ENCODE measurements around the gene SORCS3. TPM values are rescaled to one million over a fixed set of nuclear protein-coding genes. Genes with fewer than 3 reads are reported as not detected.

SORCS3 gene
- total RNA-seq, 1 donor from 2014 or later: not detected

DNA sequence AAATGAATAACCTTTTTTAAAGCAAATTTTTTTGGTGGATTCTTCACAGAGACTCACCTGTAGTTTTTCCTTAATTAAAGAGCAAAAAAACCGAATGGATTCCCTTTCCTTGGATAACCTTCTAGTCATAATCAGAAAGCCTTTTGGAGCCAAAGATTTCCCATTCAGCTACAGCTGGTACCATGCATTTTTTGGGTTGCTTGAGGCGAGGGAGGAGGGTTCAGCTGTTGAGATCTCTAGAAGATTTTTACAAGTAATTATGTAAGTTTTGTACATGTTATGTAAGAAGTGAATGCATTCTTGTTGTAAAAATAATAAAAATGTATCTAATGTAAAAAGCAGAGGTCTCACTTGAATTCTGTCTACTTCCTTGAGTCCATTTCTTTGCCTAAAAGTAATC lies 463.2 kb downstream of the SORCS3 start:
- no peaks in the 10 kb centered on the region for H3K4me1 Mint-ChIP-seq (ENCODE audit: low read depth)
- no peaks in the 10 kb centered on the region for H3K27me3 Mint-ChIP-seq (ENCODE audit: low read depth)
- no peaks in the 10 kb centered on the region for H3K9me3 Mint-ChIP-seq
- intact Hi-C loops (cut with micrococcal nuclease): no loop called here
- H3K27ac Mint-ChIP-seq: no peak overlapping the region
- no peak overlapping the region for H3K4me3 Mint-ChIP-seq (ENCODE audit: low read depth)
- H3K36me3 Mint-ChIP-seq (ENCODE audit: low read depth): no peaks in the 10 kb centered on the region
- DNase-seq (ENCODE audit: low spot score): no peak

DNA sequence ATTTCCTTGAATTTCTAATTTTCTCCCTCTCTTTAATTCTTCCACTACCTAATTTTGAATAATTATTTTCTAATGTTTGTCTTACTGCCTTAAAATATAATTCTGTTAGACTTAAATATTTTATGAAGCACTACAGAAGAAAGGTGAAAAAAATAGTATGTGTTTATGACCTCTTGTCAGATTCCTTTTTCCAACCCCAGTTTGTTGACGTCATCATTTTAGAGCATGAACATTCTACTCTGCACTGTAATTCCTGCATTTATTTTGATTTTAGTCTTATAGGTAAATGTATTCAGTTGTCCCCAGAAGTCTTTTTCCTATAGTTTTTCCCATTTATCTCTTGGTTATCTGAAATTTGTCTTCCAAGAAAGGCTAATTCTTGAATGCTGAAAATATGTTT lies 468.1 kb downstream of the SORCS3 start:
- Mint-ChIP-seq H3K36me3 (ENCODE audit: low read depth) (no peaks in the 10 kb centered on the region), H3K27ac (no peak overlapping the region), H3K27me3 (ENCODE audit: low read depth) (no peaks in the 10 kb centered on the region), H3K4me3 (ENCODE audit: low read depth) (no peak overlapping the region), H3K4me1 (ENCODE audit: low read depth) (no peaks in the 10 kb centered on the region), H3K9me3 (no peaks in the 10 kb centered on the region)
- no peak for DNase-seq (ENCODE audit: low spot score)
- intact Hi-C loops (cut with micrococcal nuclease): no loop called here

DNA sequence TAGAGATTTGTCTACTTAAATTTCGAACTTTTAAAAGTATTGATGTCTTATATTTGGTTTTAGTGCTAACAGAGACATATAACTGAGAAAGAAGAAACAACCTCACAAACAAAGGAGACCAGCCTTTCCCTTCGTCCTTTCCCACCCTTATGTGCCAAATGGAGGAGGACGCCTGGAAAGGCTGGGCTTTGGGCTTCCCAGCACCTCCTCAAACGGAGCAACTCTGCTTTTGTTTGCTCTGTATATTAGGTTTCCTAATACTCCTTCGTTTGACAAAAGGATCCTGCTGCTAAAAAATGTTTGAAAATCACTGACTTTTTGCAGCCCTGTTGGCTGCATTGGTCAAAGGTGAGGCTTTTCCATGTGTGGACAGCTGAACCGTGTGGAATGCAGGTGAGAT lies 471.8 kb downstream of the SORCS3 start:
- DNase-seq (ENCODE audit: low spot score): no peak
- H3K9me3 Mint-ChIP-seq: peaks cover 3% of the 10 kb centered on the region
- H3K36me3 Mint-ChIP-seq (ENCODE audit: low read depth): no peaks in the 10 kb centered on the region
- no peaks in the 10 kb centered on the region for H3K27me3 Mint-ChIP-seq (ENCODE audit: low read depth)
- H3K4me3 Mint-ChIP-seq (ENCODE audit: low read depth): no peak overlapping the region
- intact Hi-C loops (cut with micrococcal nuclease): no loop called here
- H3K27ac Mint-ChIP-seq: no peak overlapping the region
- H3K4me1 Mint-ChIP-seq (ENCODE audit: low read depth): no peaks in the 10 kb centered on the region

DNA sequence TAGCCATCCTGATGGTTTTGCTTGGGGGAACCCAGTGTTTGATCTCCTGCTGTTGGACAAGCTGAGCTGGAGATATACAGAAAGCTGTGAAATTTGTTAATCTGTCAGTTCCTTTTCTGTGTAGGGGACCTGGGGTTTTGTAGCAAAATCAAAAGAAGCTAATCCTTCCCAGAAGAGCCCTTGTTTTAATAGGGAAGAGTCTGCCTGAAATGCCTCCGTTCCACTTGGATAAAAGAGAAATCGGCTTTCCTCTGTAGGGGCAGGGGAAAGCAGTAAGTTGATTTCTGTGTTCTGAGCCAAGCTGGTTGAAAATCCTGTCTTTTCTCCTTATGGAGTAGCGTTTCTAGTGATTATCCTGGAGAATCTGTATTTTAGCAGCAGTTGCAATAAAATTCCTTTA lies 472.6 kb downstream of the SORCS3 start:
- intact Hi-C loops (cut with micrococcal nuclease): no loop called here
- Mint-ChIP-seq H3K4me1 (ENCODE audit: low read depth) (no peaks in the 10 kb centered on the region), H3K36me3 (ENCODE audit: low read depth) (no peaks in the 10 kb centered on the region), H3K4me3 (ENCODE audit: low read depth) (no peak overlapping the region), H3K9me3 (peaks cover 4% of the 10 kb centered on the region), H3K27ac (no peak overlapping the region), H3K27me3 (ENCODE audit: low read depth) (no peaks in the 10 kb centered on the region)
- DNase-seq (ENCODE audit: low spot score): no peak

DNA sequence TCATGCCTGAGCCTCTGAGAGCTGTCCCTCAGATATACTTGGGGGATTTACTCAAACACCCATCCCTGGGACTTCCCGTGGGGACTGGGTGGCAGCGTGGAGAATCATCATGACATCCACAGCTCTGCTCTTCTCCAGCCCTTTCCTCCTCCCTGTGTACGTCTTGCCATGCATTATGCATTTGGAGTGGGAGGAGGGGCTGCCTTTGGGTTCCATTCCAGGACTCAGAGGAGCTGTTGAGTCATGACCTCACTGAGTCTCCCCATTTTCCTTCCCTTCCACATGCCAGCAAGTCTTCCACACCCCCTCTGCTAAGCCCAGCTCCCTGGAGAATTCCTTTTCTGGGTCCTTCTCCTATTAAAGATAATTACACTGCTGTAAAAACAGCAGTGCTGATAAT lies 480.7 kb downstream of the SORCS3 start:
- no peak overlapping the region for H3K4me3 Mint-ChIP-seq (ENCODE audit: low read depth)
- H3K4me1 Mint-ChIP-seq (ENCODE audit: low read depth): no peaks in the 10 kb centered on the region
- H3K9me3 Mint-ChIP-seq: peaks cover 4% of the 10 kb centered on the region
- no peaks in the 10 kb centered on the region for H3K27me3 Mint-ChIP-seq (ENCODE audit: low read depth)
- no peak for DNase-seq (ENCODE audit: low spot score)
- no peaks in the 10 kb centered on the region for H3K36me3 Mint-ChIP-seq (ENCODE audit: low read depth)
- intact Hi-C loops (cut with micrococcal nuclease): no loop called here
- no peak overlapping the region for H3K27ac Mint-ChIP-seq

DNA sequence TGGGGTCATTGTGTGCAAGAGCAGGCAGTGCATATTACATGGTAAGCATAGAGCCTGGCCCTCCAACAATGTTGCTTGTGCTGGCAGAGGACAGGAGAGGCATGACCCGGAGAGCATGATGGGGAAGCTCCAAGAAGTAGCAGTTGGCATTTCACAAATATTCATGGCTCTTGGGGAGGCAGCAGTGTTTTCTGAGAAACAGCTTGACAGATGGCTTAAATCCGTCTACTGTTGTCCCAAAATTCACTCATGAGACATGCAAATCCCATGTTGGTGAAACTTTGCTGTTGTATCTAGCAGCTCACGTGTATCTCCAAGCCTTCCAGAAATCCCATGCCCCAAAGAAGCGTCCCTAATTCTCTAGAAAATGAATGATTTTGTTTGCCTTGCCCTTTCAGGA lies 487.0 kb downstream of the SORCS3 start:
- intact Hi-C loops (cut with micrococcal nuclease): no loop called here
- Mint-ChIP-seq H3K36me3 (ENCODE audit: low read depth) (no peaks in the 10 kb centered on the region), H3K4me3 (ENCODE audit: low read depth) (no peak overlapping the region), H3K27ac (no peak overlapping the region), H3K9me3 (no peaks in the 10 kb centered on the region), H3K4me1 (ENCODE audit: low read depth) (no peaks in the 10 kb centered on the region), H3K27me3 (ENCODE audit: low read depth) (no peaks in the 10 kb centered on the region)
- DNase-seq (ENCODE audit: low spot score): no peak

DNA sequence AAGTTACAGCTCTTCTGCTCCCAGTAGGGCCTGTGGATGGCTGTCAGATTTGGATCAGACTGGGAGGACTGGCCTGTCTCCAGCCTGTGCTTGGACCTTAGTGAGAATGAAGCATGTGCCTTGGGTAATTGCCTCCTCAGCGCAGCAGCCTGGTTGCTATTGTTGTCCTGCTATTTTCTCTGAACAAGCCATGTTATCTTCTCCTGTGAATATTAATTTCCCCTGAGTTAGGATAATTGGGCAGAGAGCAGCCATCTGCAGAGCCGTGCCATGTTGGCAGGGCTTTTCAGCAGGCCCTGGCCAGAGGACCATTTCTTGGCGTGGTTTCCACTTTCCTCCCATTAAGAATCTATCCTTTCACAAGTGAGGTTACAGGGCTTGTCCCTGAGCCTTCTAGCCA lies 497.3 kb downstream of the SORCS3 start:
- intact Hi-C loops (cut with micrococcal nuclease): no loop called here
- no peaks in the 10 kb centered on the region for H3K9me3 Mint-ChIP-seq
- DNase-seq (ENCODE audit: low spot score): no peak
- no peaks in the 10 kb centered on the region for H3K4me1 Mint-ChIP-seq (ENCODE audit: low read depth)
- H3K4me3 Mint-ChIP-seq (ENCODE audit: low read depth): no peak overlapping the region
- no peaks in the 10 kb centered on the region for H3K36me3 Mint-ChIP-seq (ENCODE audit: low read depth)
- no peaks in the 10 kb centered on the region for H3K27me3 Mint-ChIP-seq (ENCODE audit: low read depth)
- H3K27ac Mint-ChIP-seq: no peak overlapping the region

DNA sequence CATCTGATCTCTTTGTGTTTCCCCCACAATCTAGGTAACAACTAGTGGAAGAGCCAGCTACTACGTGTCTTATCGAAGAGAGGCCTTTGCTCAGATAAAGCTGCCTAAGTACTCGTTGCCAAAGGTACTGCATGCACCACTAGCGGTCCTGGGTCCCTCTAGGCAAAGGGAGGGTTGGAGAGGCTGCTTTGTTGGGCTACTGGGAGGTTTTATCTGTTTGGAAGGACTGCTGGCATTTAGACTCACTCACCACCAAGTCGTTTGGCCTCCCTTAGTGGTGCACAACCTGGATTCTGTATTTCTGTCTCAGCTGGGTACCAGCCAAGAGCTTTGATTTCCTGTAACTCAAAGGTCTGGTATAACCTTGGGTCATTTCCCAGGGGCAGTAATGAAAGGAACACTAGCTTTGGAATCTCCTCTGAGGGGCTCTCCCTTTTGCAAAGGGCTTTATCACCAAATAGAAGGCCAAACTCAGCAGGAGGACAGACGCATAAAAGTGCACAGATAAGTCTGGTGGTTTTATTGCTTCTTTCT lies 498.3 kb downstream of the SORCS3 start:
- no peak overlapping the region for H3K4me3 Mint-ChIP-seq (ENCODE audit: low read depth)
- no peak for DNase-seq (ENCODE audit: low spot score)
- H3K9me3 Mint-ChIP-seq: no peaks in the 10 kb centered on the region
- H3K27ac Mint-ChIP-seq: no peak overlapping the region
- no peaks in the 10 kb centered on the region for H3K4me1 Mint-ChIP-seq (ENCODE audit: low read depth)
- intact Hi-C loops (cut with micrococcal nuclease): no loop called here
- no peaks in the 10 kb centered on the region for H3K27me3 Mint-ChIP-seq (ENCODE audit: low read depth)
- no peaks in the 10 kb centered on the region for H3K36me3 Mint-ChIP-seq (ENCODE audit: low read depth)

DNA sequence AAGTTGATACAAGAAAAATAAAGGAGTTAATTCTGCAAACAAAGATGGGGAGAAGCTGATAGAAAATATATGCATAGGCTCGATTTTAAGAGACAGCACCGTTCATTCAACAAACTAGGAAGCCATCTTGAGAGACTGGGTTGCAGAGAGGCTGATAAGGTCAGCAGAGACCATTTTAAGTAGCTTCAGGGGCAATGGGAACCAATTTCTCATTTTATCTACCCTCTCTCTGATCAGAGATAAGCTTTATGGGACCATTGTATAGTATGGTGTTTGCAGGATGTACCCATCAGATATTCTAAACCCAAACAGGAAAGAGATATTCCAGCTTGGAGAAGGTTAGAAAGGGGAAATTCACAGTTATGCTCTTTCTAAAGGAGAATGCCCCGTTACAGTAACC lies 499.5 kb downstream of the SORCS3 start:
- H3K27ac Mint-ChIP-seq: no peak overlapping the region

DNA sequence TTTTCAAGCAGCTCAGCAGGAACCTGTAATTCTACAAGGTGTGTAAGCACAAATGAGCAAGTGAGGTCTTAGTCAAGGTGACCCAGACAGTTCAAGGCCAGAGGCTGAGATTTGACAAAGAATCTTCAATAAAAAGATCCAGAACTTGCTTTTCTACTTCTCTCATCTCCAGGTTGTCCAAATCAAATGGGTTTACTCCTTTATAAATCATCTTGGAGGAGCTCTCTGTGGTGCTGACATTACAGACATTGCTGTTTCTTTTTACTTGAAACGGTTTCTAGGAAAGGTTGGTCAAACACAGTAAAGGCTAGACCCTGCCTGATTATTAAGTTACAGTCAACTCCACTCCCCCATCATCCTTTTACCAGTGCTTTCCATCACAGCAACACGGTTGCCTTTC lies 504.6 kb downstream of the SORCS3 start:
- Mint-ChIP-seq H3K27me3 (ENCODE audit: low read depth) (no peaks in the 10 kb centered on the region), H3K27ac (no peak overlapping the region), H3K9me3 (no peaks in the 10 kb centered on the region), H3K36me3 (ENCODE audit: low read depth) (no peaks in the 10 kb centered on the region), H3K4me3 (ENCODE audit: low read depth) (no peak overlapping the region), H3K4me1 (ENCODE audit: low read depth) (no peaks in the 10 kb centered on the region)
- no peak for DNase-seq (ENCODE audit: low spot score)
- intact Hi-C loops (cut with micrococcal nuclease): no loop called here

More for the DNA sequence above, 499.5 kb downstream of the SORCS3 start:
- H3K4me3 Mint-ChIP-seq (ENCODE audit: low read depth): no peak overlapping the region
- H3K27me3 Mint-ChIP-seq (ENCODE audit: low read depth): no peaks in the 10 kb centered on the region
- no peak for DNase-seq (ENCODE audit: low spot score)
- H3K4me1 Mint-ChIP-seq (ENCODE audit: low read depth): no peaks in the 10 kb centered on the region
- H3K36me3 Mint-ChIP-seq (ENCODE audit: low read depth): no peaks in the 10 kb centered on the region
- no peaks in the 10 kb centered on the region for H3K9me3 Mint-ChIP-seq
- intact Hi-C loops (cut with micrococcal nuclease): no loop called here

DNA sequence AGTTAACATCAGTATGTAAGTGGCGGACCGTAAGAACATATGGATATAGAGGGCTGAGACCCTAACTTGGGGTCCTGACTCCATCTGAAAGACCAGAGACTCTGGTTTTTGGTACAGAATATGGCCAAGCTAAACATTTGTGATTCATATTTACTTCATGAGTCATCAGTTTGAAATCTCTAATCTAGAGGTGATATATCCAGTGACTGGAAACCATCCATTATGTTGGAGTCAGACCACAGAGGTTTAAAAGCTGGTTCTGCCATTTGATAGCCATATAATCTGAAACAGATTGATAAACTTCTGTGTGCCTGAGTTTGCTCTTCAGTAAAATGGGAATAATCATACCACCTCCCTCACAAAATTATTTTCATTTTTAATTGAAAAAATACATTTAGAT lies 505.3 kb downstream of the SORCS3 start:
- intact Hi-C loops (cut with micrococcal nuclease): no loop called here
- Mint-ChIP-seq H3K27ac (no peak overlapping the region), H3K36me3 (ENCODE audit: low read depth) (no peaks in the 10 kb centered on the region), H3K4me3 (ENCODE audit: low read depth) (no peak overlapping the region), H3K27me3 (ENCODE audit: low read depth) (no peaks in the 10 kb centered on the region), H3K4me1 (ENCODE audit: low read depth) (no peaks in the 10 kb centered on the region), H3K9me3 (no peaks in the 10 kb centered on the region)
- no peak for DNase-seq (ENCODE audit: low spot score)

DNA sequence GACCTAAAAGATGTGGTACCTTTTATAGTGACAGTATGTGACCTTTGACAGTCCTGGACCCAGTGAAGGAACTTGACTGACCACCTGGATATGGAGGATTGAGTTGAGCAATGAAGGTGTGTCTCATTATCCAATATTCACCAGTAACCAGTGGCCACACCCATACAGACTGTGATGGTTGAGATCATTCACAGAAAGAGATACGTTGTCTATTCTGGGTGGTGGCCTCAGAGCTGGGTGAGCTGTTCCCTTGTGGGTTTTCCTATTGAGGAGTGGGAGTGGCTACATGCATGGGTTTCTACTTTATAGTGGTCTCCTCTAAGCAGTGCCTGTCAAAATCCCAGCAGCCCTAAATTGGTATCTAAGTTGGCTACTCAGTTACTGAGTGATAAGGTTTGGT lies 507.4 kb downstream of the SORCS3 start:
- no peak for DNase-seq (ENCODE audit: low spot score)
- intact Hi-C loops (cut with micrococcal nuclease): no loop called here
- Mint-ChIP-seq H3K27me3 (ENCODE audit: low read depth) (no peaks in the 10 kb centered on the region), H3K4me3 (ENCODE audit: low read depth) (no peak overlapping the region), H3K27ac (no peak overlapping the region), H3K36me3 (ENCODE audit: low read depth) (no peaks in the 10 kb centered on the region), H3K4me1 (ENCODE audit: low read depth) (no peaks in the 10 kb centered on the region), H3K9me3 (no peaks in the 10 kb centered on the region)

DNA sequence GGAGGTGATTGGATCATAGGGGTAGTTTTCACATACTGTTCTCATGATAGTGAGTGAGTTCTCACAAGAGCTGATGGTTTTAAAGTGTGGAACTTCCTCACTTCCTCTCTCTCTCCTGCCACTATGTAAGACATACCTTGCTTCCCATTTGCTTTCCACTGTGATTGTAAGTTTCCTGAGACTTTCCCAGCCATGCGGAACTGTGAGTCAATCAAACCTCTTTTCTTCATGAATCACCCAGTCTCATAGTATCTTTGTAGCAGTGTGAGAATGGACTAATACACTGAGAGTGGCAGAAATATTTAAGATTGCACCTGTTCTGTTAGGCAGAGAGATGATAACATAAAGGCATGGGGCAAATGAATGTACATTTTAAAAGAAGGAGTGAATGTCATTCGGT lies 507.8 kb downstream of the SORCS3 start:
- intact Hi-C loops (cut with micrococcal nuclease): no loop called here
- H3K27ac Mint-ChIP-seq: no peak overlapping the region

DNA sequence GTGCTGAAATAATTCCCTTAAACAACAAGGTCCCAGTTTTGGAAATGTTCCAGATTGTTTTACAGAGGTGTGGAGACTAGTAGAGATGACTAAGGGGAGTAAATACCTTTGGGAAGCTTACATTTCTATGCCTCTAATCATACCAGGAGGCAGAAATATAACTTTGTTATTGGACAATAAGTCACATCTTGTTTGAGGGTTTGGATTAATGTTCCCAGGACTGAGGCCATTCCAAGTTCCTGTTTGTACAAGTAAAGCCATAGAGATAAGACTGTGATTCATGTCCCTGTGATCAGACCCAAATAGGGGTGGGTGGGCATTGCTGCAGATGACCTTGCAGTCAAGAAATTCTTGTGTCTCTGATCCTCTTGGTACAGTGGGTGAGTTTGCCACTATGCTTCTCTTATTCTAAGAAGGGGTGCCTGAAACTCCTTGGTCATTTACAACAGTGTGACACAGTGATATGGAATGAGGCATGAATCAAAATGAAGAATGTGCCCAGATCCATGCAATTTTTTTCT lies 508.3 kb downstream of the SORCS3 start:
- Mint-ChIP-seq H3K4me3 (ENCODE audit: low read depth) (no peak overlapping the region), H3K4me1 (ENCODE audit: low read depth) (no peaks in the 10 kb centered on the region), H3K9me3 (no peaks in the 10 kb centered on the region), H3K36me3 (ENCODE audit: low read depth) (no peaks in the 10 kb centered on the region), H3K27me3 (ENCODE audit: low read depth) (no peaks in the 10 kb centered on the region), H3K27ac (no peak overlapping the region)
- DNase-seq (ENCODE audit: low spot score): no peak
- intact Hi-C loops (cut with micrococcal nuclease): no loop called here

More for the DNA sequence above, 507.8 kb downstream of the SORCS3 start:
- Mint-ChIP-seq H3K27me3 (ENCODE audit: low read depth) (no peaks in the 10 kb centered on the region), H3K9me3 (no peaks in the 10 kb centered on the region), H3K4me1 (ENCODE audit: low read depth) (no peaks in the 10 kb centered on the region), H3K36me3 (ENCODE audit: low read depth) (no peaks in the 10 kb centered on the region), H3K4me3 (ENCODE audit: low read depth) (no peak overlapping the region)
- no peak for DNase-seq (ENCODE audit: low spot score)
